PFSK-1 (cell line): Measurements from ENCODE around the gene DIP2C.

Experiments
- SIN3A ChIP-seq: IDR thresholded peaks from 2 replicates; pipeline ENCODE4 v1.6.1; 2012; ENCODE audit warnings: mild to moderate bottlenecking, low read length, moderate library complexity, borderline replicate concordance; ENCODE audit not compliant: insufficient read depth
- TAF1 ChIP-seq: IDR thresholded peaks from 2 replicates; pipeline ENCODE4 v1.6.1; 2012; ENCODE audit warnings: low read length, control low read depth, borderline replicate concordance; ENCODE audit not compliant: insufficient read depth

GRCh38 chr10:725786-726185, 36.3 kb upstream of the DIP2C start:
- TF ChIP-seq SIN3A (no peak), TAF1 (no peak)
